ENCODE results near the gene TTC7B. TPM values are rescaled to one million over a fixed set of nuclear protein-coding genes. Genes with fewer than 3 reads are reported as not detected.

Gene TTC7B
- total RNA-seq, 1 donor from 2014 or later = 40.4 TPM

- TF ChIP-seq, protein P1, sequence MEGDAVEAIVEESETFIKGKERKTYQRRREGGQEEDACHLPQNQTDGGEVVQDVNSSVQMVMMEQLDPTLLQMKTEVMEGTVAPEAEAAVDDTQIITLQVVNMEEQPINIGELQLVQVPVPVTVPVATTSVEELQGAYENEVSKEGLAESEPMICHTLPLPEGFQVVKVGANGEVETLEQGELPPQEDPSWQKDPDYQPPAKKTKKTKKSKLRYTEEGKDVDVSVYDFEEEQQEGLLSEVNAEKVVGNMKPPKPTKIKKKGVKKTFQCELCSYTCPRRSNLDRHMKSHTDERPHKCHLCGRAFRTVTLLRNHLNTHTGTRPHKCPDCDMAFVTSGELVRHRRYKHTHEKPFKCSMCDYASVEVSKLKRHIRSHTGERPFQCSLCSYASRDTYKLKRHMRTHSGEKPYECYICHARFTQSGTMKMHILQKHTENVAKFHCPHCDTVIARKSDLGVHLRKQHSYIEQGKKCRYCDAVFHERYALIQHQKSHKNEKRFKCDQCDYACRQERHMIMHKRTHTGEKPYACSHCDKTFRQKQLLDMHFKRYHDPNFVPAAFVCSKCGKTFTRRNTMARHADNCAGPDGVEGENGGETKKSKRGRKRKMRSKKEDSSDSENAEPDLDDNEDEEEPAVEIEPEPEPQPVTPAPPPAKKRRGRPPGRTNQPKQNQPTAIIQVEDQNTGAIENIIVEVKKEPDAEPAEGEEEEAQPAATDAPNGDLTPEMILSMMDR (conservative IDR thresholded peaks at IDR 0.05) = no peak
- no peak for DNase-seq (ENCODE audit: extremely low spot score, unreplicated experiment)
- H3K9me3 Mint-ChIP-seq = peaks cover 4% of the 10 kb centered on the region
- peak overlapping the region; percentile 78 for H3K4me3 Mint-ChIP-seq
- H3K4me1 Mint-ChIP-seq (ENCODE audit: unreplicated experiment) = peaks cover 27% of the 10 kb centered on the region
- H3K27ac Mint-ChIP-seq = peak overlapping the region; percentile 98
- no peaks in the 10 kb centered on the region for H3K27me3 Mint-ChIP-seq
- H3K36me3 Mint-ChIP-seq = peaks cover 10% of the 10 kb centered on the region
Measured at GRCh38 chr14:90715495-90715894, 100.7 kb downstream of the TTC7B start.

GRCh38 chr14:90714811-90715210 is 101.4 kb downstream of the TTC7B start:
- TF ChIP-seq, protein P1 (conservative IDR thresholded peaks at IDR 0.05) = no peak
- H3K27ac Mint-ChIP-seq = peak overlapping the region; percentile 22
- H3K27me3 Mint-ChIP-seq = no peaks in the 10 kb centered on the region
- no peak overlapping the region for H3K4me3 Mint-ChIP-seq
- H3K9me3 Mint-ChIP-seq = peaks cover 4% of the 10 kb centered on the region
- no peak for DNase-seq (ENCODE audit: extremely low spot score, unreplicated experiment)
- peaks cover 13% of the 10 kb centered on the region for H3K36me3 Mint-ChIP-seq
- H3K4me1 Mint-ChIP-seq (ENCODE audit: unreplicated experiment) = peaks cover 21% of the 10 kb centered on the region

DNA sequence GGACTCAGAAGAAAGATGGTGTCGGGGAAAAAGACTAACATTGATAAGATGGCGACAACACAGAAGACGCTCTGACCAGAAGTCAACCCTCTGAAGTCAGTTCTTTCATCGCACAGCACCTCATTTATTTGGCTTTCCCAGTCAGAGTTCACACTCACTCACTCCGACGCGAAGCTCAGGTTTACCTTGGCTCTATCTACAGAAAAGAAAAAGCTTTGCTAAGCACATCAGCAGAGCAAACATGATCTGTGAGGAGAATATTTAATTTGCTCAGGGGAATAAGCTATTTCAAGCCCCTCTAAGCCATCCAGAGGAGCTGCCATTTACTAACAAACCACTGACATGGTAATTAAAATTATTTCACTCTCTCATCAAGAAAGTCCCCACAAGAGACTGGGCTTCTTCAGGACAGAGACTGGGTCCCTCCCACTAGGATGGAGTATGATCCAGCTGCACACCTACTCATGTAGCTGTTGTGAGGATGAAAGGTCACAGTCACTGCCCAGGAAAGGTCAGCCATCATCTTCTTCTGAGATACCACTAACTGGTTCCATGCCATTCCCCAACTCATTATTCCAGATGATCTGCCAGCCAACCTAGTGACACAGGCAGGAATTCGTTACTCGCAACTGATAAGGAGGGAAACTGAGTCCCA is 111.4 kb downstream of the TTC7B start:
- Mint-ChIP-seq H3K9me3 (no peaks in the 10 kb centered on the region), H3K27ac (no peak overlapping the region), H3K4me1 (ENCODE audit: unreplicated experiment) (peaks cover 5% of the 10 kb centered on the region), H3K27me3 (no peaks in the 10 kb centered on the region), H3K36me3 (peaks cover 3% of the 10 kb centered on the region), H3K4me3 (no peak overlapping the region)
- DNase-seq (ENCODE audit: extremely low spot score, unreplicated experiment) = no peak
- TF ChIP-seq, protein P1 (conservative IDR thresholded peaks at IDR 0.05) = no peak

DNA sequence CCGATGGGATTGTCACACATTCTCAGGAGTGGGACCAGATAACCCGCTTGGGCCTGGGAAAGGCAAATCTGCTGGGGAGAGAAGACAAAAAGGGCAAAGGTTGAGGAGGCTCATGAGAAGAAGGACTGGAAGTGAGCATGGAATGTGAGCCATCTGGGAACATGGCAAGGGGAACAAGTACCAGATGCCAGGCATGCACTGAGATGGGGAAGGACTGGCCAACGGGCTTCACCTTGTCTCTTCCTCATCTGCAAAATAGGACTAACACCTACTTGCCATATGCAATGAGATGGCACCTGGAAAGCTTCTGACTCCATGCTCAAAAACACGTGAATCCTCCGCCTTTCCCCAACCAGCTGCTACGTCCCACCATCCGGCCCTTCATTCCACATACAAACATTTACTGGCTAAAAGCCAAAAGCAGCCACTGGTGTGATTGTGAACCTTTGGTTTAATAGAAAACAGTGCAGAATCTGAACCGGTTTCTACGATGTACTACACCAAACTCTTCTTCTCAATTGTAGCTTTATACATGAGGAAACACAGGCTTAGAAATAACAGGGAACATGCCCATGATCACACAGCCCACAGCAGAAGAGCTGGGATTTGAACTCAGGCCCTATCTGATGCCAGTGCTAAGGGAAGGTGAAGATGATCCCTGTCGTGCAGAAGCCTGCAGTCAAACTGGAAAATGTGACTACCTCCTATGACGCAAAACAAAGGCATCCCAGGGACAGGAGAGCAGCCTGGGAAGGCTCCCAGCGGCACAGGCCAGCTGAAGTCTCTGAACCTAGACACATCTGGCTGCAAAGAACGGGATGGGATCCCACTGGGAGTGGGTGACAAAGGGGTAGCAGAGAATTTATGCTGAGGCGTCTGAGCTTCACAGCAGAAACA is 112.1 kb downstream of the TTC7B start:
- no peak overlapping the region for H3K4me3 Mint-ChIP-seq
- H3K9me3 Mint-ChIP-seq = no peaks in the 10 kb centered on the region
- peaks cover 5% of the 10 kb centered on the region for H3K4me1 Mint-ChIP-seq (ENCODE audit: unreplicated experiment)
- no peak for DNase-seq (ENCODE audit: extremely low spot score, unreplicated experiment)
- H3K27ac Mint-ChIP-seq = peak overlapping the region; percentile 29
- H3K36me3 Mint-ChIP-seq = peaks cover 3% of the 10 kb centered on the region
- no peaks in the 10 kb centered on the region for H3K27me3 Mint-ChIP-seq
- TF ChIP-seq, protein P1 (conservative IDR thresholded peaks at IDR 0.05) = no peak

GRCh38 chr14:90700933-90701776 is 115.1 kb downstream of the TTC7B start:
- peaks cover 25% of the 10 kb centered on the region for H3K4me1 Mint-ChIP-seq (ENCODE audit: unreplicated experiment)
- no peaks in the 10 kb centered on the region for H3K27me3 Mint-ChIP-seq
- peak overlapping the region; percentile 2 for H3K4me3 Mint-ChIP-seq
- DNase-seq (ENCODE audit: extremely low spot score, unreplicated experiment) = no peak
- TF ChIP-seq, protein P1 (conservative IDR thresholded peaks at IDR 0.05) = no peak
- H3K36me3 Mint-ChIP-seq = peaks cover 5% of the 10 kb centered on the region
- H3K9me3 Mint-ChIP-seq = no peaks in the 10 kb centered on the region
- H3K27ac Mint-ChIP-seq = peak overlapping the region; percentile 69

All from type B pancreatic cell (in vitro differentiated cells).